ENCODE measurements around the gene CCDC124.
"Not testable (repeated sequence)": the region's sequence is repeated elsewhere in the genome, so short reads cannot be mapped to it uniquely, and the experiment has no call there.

CCDC124 gene

GRCh38 chr19:17954401-17954800 is 21.6 kb downstream of the CCDC124 start:
- no peak for DNase-seq

GRCh38 chr19:17957149-17957849 is 24.5 kb downstream of the CCDC124 start:
- DNase-seq: no peak

DNA sequence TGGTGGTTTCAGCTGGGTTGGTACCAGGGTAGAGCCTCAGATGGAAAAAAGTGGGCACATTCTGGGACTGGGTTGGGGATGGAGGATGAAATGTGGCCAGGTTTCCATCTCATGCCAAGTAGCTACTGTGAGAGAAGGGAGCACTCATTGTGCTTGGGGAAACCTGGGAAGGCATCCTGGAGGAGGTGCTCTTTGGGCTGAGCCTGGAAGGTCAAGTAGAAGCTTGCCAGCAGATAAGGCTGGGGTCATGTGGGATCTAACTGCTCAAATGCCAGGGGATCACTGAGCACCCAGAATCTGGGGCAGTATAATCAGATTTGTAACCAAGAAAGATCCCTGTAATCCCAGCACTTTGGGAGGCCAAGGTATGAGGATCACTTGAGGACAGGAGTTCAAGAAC is 25.1 kb downstream of the CCDC124 start:
- no peak for DNase-seq

- no peak for DNase-seq
These were observed 31.3 kb downstream of the CCDC124 start for GRCh38 chr19:17963936-17964691.

DNA sequence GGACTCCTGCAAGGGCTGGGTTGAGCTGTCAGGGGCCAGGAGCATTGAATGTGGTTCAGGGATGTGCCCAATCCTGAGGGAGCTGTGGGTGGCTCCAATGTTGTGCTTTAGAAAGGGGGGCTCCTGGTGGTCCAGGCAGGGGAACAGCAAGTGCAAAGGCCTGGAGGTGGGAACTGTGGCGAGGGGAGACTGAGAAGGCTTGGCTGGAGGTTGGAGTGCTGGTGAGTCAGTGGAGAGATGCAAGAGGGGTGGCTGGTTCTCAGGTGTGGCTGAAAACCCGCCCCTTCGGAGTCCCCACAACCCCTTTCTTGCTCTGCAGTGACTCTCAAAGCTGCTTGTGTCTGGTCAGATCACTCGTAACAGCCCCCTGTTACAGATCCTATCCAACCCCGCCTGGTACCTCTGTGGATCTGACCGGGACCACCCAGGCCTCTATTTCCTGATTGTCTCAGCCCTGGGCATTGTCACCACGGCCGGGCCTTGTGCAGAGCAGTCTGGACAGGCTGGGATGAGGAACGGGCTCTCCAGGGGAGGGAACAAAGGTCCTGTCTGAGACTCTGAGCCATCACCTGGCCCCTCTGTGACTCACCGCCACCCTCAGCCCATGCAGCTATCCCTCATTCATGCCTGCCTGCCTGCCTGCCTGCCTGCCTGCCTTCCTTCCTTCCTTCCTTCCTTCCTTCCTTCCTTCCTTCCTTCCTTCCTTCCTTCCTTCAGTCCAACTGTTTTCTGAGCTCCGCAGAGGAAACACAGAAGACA is 32.7 kb downstream of the CCDC124 start:
- DNase-seq: no peak

DNA sequence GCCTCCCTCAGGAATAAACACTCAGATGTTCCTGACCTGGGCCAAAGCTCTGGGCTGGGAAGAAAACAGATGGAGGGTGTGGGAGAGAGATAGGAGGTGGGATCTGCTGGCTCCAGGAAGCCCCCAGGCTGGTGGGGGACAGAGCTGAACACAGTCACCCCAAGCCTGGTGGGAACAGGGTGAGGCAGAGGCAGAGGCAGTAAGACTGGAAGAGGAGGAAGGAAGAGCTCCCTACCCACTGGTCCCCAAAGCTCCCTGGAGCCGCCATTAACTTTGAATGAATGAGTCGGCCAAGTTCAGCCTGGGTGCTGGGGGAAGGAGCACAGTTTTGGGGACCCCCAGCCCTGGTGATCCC is 33.3 kb downstream of the CCDC124 start:
- DNase-seq: no peak

DNA sequence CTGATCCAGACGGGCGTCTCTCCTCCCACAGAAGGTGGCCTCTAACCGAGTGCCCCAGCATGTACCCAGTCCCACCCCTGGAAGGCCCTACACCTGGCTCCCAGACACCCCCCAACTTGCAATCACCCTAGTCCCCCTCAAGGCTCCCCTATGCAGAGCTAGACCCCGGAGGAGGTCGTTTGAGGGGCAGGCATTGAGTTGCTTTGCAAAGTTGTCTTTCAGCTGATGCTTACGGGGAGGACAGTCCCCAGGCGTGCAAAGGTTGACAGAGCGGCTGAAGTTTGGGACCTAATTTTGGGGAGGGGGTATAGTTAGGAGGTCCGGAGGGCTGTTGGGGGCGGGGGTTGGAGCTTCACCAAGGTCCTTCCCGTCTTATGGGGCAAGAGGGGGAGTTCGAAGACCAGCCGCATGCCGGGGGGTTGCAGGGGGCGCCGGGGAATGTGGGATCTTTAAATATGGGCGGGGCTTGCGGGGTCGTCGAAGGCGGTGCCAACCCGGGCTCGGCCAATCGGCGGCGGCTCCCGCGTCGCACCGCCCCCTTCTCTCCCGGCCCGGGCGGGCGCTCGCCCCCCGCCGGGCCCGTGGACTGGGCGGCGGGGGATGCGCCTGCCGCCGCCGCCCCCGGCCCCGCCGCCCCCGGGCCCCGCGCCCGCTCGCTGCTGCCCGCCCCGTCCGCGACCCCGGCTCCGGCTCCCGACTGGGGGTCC is 33.9 kb downstream of the CCDC124 start, which contains the start of gene KCNN1:
Gene KCNN1, plus strand, starts transcription at position 558 of the 707 bp plus-strand sequence. CDS start 6,782 bp downstream, outside the sequence.
- no peak for DNase-seq

GRCh38 chr19:17967257-17968051 is 34.6 kb downstream of the CCDC124 start:
- DNase-seq: peak; percentile 16

DNA sequence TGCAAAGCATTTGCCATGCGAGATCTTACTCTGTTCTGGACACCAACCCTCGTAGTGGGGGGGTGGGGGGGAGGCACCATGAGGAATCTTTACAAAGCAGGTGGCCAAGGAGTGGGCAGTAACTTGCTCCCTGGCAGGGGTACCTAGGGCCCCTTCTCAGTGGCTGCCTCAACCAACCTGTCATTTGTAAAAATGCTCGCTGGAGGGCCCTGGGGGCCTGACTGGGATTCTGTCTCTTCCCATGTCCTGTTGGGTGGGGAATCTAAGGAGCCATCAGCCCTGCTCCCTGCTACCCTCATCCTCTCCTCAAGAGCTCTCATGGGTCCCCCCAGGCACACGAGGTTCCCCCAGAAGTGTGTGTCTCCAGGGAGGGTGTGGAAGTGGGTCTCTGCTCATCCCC is 35.5 kb downstream of the CCDC124 start:
- no peak for DNase-seq

DNA sequence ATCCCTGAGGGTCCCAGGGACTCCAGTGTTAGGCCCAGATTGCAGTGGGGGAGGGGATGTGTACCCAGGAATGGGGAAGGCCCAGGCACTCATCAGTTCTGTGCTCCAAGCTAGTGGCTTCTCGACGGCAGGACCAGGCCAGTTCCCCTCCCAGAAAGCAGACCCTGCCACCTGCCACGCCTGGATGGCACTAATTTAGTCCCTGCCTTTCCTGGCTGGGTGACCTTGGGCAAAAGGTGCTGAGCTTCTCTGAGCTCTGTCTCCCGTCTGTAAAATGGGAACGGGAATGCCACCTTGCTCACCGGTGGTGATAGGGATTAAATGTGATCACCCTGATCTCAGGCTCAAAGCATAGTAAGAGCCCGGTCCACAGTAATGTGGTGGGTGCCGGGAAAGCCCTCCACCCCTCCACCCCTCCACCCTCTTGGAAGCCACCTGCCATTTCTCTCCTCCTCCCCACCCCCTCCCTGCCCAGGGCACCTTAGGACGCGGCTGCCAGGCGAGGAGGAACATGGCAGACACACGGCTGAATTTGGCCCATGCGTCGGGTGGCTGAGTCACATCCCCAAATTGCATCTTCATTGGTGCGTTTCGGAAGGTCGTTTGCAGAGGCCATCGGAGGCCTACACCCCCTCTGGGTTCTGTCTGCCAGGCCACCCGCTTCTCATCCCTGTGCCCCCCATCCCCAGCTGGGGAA is 36.4 kb downstream of the CCDC124 start:
- no peak for DNase-seq

- DNase-seq: no peak
These were observed 39.4 kb downstream of the CCDC124 start for GRCh38 chr19:17972230-17972629.

GRCh38 chr19:17973759-17974158 is 40.9 kb downstream of the CCDC124 start:
- DNase-seq: no peak

DNA sequence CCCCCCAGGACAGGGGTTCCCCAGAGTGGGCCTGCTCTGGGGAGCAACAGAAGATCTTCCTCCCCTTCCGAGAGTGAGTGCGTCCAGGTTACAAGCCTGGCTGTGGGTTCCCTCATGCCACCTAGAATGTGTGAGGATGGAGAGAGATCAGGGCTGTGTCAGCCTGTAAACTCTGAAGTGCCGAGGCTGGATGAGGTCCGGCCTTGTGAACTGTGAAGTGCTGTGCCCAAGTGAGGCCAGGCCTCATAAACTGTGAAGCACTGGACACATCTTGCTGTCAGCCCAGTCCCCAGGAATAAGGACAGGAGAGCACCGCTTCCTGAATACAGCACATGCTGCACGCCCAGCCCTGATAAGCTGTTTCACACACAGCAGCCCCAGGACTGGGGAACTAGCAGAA is 41.7 kb downstream of the CCDC124 start:
- DNase-seq: no peak

DNA sequence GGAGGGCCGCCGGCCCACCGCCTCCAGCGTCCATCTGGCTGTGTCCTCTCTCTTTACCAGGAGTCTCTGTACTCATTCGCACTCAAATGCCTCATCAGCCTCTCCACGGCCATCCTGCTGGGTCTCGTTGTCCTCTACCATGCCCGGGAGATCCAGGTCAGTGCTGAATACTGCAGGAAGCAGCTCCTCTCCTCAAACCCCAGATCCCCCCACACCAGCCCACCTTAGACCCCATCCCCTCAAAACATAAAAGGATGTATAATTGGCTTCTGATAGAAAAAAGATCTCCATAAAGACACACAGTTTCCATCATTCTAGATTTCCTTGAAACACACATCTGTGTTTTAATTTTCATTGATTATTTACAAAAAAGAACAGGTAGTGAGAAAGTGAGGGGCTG is 42.2 kb downstream of the CCDC124 start:
- no peak for DNase-seq

DNA sequence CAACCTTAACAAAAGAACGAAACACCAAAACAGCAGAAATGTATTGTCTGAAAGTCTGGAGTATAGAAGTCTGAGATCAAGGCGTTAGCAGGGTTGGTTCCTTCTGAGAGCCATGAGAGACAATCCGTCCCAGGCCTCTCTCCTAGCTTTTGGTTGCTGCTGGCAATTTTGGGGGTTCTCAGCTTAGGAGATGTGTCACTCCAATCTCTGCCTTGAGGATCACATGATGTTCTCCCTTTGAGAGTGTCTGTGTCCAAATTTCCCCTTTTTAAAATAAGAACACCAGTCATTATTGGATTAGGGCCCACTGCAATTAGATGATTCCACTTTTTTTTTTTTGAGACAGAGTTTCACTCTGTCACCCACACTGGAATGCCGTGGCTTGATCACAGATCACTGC is 44.2 kb downstream of the CCDC124 start:
- DNase-seq: no peak

GRCh38 chr19:17977488-17977887 is 44.7 kb downstream of the CCDC124 start:
- no peak for DNase-seq

DNA sequence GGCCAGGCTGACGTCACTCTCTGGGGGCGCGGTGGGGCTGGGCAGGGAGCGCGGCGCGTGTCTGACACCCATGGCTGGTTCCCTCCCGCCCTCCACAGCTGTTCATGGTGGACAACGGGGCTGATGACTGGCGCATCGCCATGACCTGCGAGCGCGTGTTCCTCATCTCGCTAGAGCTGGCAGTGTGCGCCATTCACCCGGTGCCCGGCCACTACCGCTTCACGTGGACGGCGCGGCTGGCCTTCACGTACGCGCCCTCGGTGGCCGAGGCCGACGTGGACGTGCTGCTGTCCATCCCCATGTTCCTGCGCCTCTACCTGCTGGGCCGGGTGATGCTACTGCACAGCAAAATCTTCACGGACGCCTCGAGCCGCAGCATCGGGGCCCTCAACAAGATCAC is 48.8 kb downstream of the CCDC124 start:
- DNase-seq: no peak

- DNase-seq: no peak
These were observed 49.6 kb downstream of the CCDC124 start for GRCh38 chr19:17982430-17982829.

- DNase-seq: no peak
These were observed 52.4 kb downstream of the CCDC124 start for GRCh38 chr19:17985037-17985818.

GRCh38 chr19:17986569-17986968 is 53.8 kb downstream of the CCDC124 start:
- not testable (repeated sequence) for DNase-seq

DNA sequence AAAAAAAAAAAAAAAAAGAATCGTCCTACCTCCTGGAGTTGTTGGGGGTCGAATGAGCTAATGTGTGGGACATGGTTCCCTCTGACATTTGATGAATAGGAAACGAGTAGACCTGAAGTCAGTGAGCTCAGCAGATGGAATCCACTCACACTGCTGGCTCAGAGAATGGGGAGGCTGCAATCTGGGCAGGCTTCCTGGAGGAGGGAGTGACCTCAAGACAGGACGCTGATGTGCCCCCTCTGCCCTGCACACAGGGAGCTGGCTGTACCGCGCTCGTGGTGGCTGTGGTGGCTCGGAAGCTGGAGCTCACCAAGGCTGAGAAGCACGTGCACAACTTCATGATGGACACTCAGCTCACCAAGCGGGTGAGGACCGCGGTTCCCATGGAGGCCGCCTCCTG is 55.3 kb downstream of the CCDC124 start:
- no peak for DNase-seq

Measured in NCI-H2171 treated with DMSO at 0.1 percent for 48 hours (cell line).